Bladder microvascular endothelial cell (primary cell): ENCODE measurements around the gene ICAM2. TPM values are rescaled to one million over a fixed set of nuclear protein-coding genes. Genes with fewer than 3 reads are reported as not detected.

Experiments used
- total RNA-seq: library from RNA; depleted of rRNA; stranded (reverse); fragments of >200 nt; gene quantifications from 2 replicates; pipeline ENCODE4 v1.2.3, GENCODE V29; 2014

Gene ICAM2
- 398 and 432 TPM in 2 replicates for total RNA-seq

GRCh38 chr17:64020056-64020766 lies at the start of gene ICAM2:
ICAM2 (minus strand) TSS chr17:64020633; CDS start chr17:64006691, 13,942 bp downstream.

DNA sequence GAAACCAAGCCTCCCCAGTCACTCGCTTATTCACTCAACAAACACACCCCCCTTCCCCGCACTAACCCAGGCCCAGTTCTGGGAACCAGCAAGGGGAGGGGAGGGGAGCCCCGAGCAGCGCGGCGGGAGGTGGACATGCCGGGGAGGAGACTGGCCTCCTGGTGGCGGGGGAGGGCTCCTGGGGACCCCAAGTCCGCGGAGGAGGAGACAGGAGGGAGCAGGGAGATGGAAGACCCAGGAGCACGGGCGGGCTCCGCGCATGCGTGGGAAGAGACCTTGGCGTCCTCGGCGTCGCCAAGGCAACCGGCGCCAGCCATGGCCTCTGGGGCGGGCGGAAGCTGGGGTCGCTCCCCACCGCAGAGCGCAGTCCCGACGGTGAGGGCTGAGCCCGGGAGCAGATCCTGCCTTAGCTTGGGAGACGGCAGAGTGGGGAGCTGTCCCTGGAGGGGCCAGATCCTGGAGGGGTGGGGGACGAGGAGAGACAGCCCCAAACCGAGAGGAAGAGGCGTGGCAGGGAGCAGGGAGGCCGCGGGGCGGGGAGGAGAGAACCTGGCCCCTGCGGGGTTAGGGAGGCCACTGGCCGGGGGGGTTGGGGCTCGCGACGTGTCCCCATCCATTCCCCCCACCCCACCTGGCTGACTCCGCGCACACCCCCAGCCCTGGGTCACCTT lies 22.2 kb downstream of the ICAM2 start, which contains the start of gene PRR29:
Gene PRR29, plus strand, starts transcription at position 302 of the 671 bp plus-strand sequence. Its CDS starts 14 bp downstream, at position 316.

DNA sequence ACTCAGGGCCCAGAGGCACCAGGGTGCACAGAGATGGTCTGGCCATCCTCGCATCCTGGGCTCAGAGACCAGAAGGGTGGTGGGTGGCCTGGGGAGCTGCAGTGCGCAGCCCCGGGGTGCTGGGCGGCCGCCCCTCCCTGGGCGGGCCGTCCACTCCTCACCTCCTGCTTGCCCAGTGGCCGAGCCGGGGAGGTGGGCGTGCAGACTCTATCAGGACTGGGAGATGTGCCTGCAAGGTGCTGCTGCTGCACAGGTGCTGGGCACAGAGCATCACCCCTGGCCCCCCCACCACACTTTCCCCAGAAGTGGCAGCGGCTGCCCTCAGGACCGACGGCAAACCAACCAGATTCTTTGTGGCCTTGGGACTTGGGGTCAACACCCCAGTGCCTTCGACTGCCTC lies 47.6 kb downstream of the ICAM2 start, which contains the start of gene SCN4A:
Gene SCN4A, minus strand, starts transcription at position 123 of the 400 bp plus-strand sequence. Its CDS starts 77 bp downstream, at position 46.

Other genes with a start within 250 kb of the ICAM2 start
- gene CCDC47, start 247.0 kb downstream of the ICAM2 start, total RNA-seq = 55.9 and 156 TPM in 2 replicates
- gene DDX42, start 246.5 kb downstream of the ICAM2 start, total RNA-seq = 42.3 and 118 TPM in 2 replicates
- 75.3 and 103 TPM in 2 replicates for gene PSMC5, start 193.2 kb downstream of the ICAM2 start, total RNA-seq
- gene FTSJ3, start 193.0 kb downstream of the ICAM2 start, total RNA-seq = 60.9 and 67.0 TPM in 2 replicates
- 55.8 and 65.7 TPM in 2 replicates for gene SMARCD2, start 177.9 kb downstream of the ICAM2 start, total RNA-seq
- not detected in 2 replicates for gene CSH2, start 147.0 kb downstream of the ICAM2 start, total RNA-seq
- gene GH2, start 138.7 kb downstream of the ICAM2 start, total RNA-seq = not detected in 2 replicates
- not detected in 2 replicates for gene CSH1, start 124.1 kb downstream of the ICAM2 start, total RNA-seq
- not detected in 2 replicates for gene CSHL1, start 109.4 kb downstream of the ICAM2 start, total RNA-seq
- gene GH1, start 101.8 kb downstream of the ICAM2 start, total RNA-seq = not detected in 2 replicates
- gene CD79B, start 88.3 kb downstream of the ICAM2 start, total RNA-seq = 1.1 and 13.4 TPM in 2 replicates
- under 0.01 TPM in 2 replicates for gene SCN4A, start 47.7 kb downstream of the ICAM2 start, total RNA-seq
- 0.32 and 0.44 TPM in 2 replicates for gene PRR29, start 22.3 kb downstream of the ICAM2 start, total RNA-seq
- 7.0 and 17.6 TPM in 2 replicates for gene ERN1, start 109.5 kb upstream of the ICAM2 start, total RNA-seq
- 15.4 and 44.4 TPM in 2 replicates for gene TEX2, start 242.6 kb upstream of the ICAM2 start, total RNA-seq